ENCODE results near the gene C5orf34.
"Not testable (repeated sequence)": the region's sequence is repeated elsewhere in the genome, so short reads cannot be mapped to it uniquely, and the experiment has no call there.

The C5orf34 gene

GRCh38 chr5:43553381-43553780 is 38.4 kb upstream of the C5orf34 start:
- H3K27me3 ChIP-seq (ENCODE audit: insufficient read depth, poor library complexity, severe bottlenecking): no peaks in the 10 kb centered on the region
- no peak for DNase-seq (ENCODE audit: low read depth in 1 of 2, low spot score in 1 of 2)
- H3K4me3 ChIP-seq (replicated peaks; ENCODE audit: insufficient read depth, low read length): no peak overlapping the region
- H3K27ac ChIP-seq (replicated peaks): no peak overlapping the region
- TF ChIP-seq GABPA (IDR thresholded peaks at IDR 0.05; ENCODE audit: low read depth): no peak
- no peak for TF ChIP-seq CTCF (IDR thresholded peaks at IDR 0.05; ENCODE audit: insufficient read depth, low read length)
- TF ChIP-seq SPI1 (IDR thresholded peaks at IDR 0.05; ENCODE audit: borderline replicate concordance, low read depth): no peak
- TF ChIP-seq REST (IDR thresholded peaks at IDR 0.05; ENCODE audit: insufficient replicate concordance, low read depth): no peak
- no peak for TF ChIP-seq POLR2AphosphoS5 (IDR thresholded peaks at IDR 0.05; ENCODE audit: low read depth)

- TF ChIP-seq CTCF (IDR thresholded peaks at IDR 0.05; ENCODE audit: insufficient read depth, low read length) (no peak), SPI1 (IDR thresholded peaks at IDR 0.05; ENCODE audit: borderline replicate concordance, low read depth) (no peak), GABPA (IDR thresholded peaks at IDR 0.05; ENCODE audit: low read depth) (no peak), REST (IDR thresholded peaks at IDR 0.05; ENCODE audit: insufficient replicate concordance, low read depth) (no peak), POLR2AphosphoS5 (IDR thresholded peaks at IDR 0.05; ENCODE audit: low read depth) (no peak)
- DNase-seq (ENCODE audit: low read depth in 1 of 2, low spot score in 1 of 2): no peak
- no peak overlapping the region for H3K27ac ChIP-seq (replicated peaks)
- H3K27me3 ChIP-seq (ENCODE audit: insufficient read depth, poor library complexity, severe bottlenecking): no peaks in the 10 kb centered on the region
- no peak overlapping the region for H3K4me3 ChIP-seq (replicated peaks; ENCODE audit: insufficient read depth, low read length)
These were observed 36.8 kb upstream of the C5orf34 start for GRCh38 chr5:43551731-43552130.

- peak overlapping the region; percentile 82 for H3K27ac ChIP-seq (replicated peaks)
- not testable (repeated sequence) for H3K4me3 ChIP-seq (replicated peaks; ENCODE audit: insufficient read depth, low read length); H3K27me3 ChIP-seq (ENCODE audit: insufficient read depth, poor library complexity, severe bottlenecking)
- TF ChIP-seq GABPA (IDR thresholded peaks at IDR 0.05; ENCODE audit: low read depth): 0 out of 2 replicates have a peak, but pooled peaks have one; percentile 34
- peak; percentile 88 for TF ChIP-seq SPI1 (IDR thresholded peaks at IDR 0.05; ENCODE audit: borderline replicate concordance, low read depth)
- peak; percentile 46; the same call in 1 of the 2 replicates for TF ChIP-seq POLR2AphosphoS5 (IDR thresholded peaks at IDR 0.05; ENCODE audit: low read depth)
- DNase-seq (ENCODE audit: low read depth in 1 of 2, low spot score in 1 of 2): peak; percentile 28 to 85
These were observed 34.3 kb upstream of the C5orf34 start for GRCh38 chr5:43549272-43549671.

- Histone ChIP-seq H3K4me3 (replicated peaks; ENCODE audit: insufficient read depth, low read length) (no peak overlapping the region), H3K27ac (replicated peaks) (peak overlapping the region; percentile 82; the same call in 1 of the 2 replicates), H3K27me3 (ENCODE audit: insufficient read depth, poor library complexity, severe bottlenecking) (no peaks in the 10 kb centered on the region)
- TF ChIP-seq REST (IDR thresholded peaks at IDR 0.05; ENCODE audit: insufficient replicate concordance, low read depth) (no peak), GABPA (IDR thresholded peaks at IDR 0.05; ENCODE audit: low read depth) (no peak), POLR2AphosphoS5 (IDR thresholded peaks at IDR 0.05; ENCODE audit: low read depth) (no peak), SPI1 (IDR thresholded peaks at IDR 0.05; ENCODE audit: borderline replicate concordance, low read depth) (no peak), CTCF (IDR thresholded peaks at IDR 0.05; ENCODE audit: insufficient read depth, low read length) (no peak)
- DNase-seq (ENCODE audit: low read depth in 1 of 2, low spot score in 1 of 2): no peak
These were observed 33.4 kb upstream of the C5orf34 start for GRCh38 chr5:43548358-43548757.

Measured in HL-60 (cell line).